DND-41 (cell line): ENCODE data around the gene GRK2.

Experiments used
- CTCF ChIP-seq: IDR thresholded peaks from 2 replicates; pipeline ENCODE4 v1.5.1; 2012; ENCODE audit warnings: borderline replicate concordance, low read length, moderate library complexity, mild to moderate bottlenecking; ENCODE audit not compliant: poor library complexity, severe bottlenecking; ENCODE audit errors: extremely low read depth
- EZH2 ChIP-seq: IDR thresholded peaks from 3 replicates; pipeline ENCODE4 v1.6.1; 2012; ENCODE audit warnings: borderline replicate concordance, low read depth, mild to moderate bottlenecking, moderate library complexity, low read length, inconsistent platforms; ENCODE audit not compliant: severe bottlenecking

GRCh38 chr11:67311051-67311555 is 44.8 kb downstream of the GRK2 start:
- TF ChIP-seq CTCF: no peak
- no peak for TF ChIP-seq EZH2
